Measurements from ENCODE around the gene ERC2.

The ERC2 gene

DNA sequence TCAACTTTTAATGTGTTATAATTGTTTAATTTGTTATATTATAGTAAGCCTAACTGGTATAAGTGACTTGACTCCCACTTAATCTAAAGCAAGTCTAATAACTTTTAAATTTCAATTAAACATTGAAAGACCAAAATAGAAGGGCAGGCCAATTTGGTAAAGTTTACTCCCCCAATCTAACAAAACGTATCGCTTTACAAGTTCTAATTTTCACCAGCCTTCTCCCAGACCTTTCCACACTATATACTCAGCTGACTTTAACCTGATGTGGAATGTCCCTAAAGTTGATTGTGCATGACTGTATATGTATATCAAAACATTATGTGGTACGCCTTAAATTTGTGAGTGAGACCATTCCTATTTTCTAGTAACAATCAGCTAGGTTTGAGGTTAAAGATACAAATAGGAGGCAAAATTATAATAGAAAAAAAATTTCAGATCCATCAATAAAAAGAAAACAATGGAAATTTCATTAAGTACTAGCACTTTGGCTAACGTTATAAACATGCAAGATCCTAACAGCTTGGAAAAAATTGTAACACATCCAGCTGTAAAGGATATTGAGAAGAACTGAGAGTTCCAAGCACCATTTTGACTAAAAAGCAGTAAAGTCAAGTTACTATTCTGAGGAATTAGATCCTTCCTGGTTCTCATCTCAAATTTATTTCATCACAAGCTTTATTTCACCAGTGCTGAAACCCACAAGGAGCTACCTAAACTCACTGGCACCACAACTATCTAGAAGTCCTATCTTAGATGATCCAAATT, 199.5 kb downstream of the ERC2 start:
- TF ChIP-seq ZBTB7A (IDR thresholded peaks at IDR 0.05; ENCODE audit: low read depth) (no peak), CREB1 (IDR thresholded peaks at IDR 0.05; ENCODE audit: low read depth) (no peak), TEAD4 (IDR thresholded peaks at IDR 0.05) (no peak), TCF12 (IDR thresholded peaks at IDR 0.05; ENCODE audit: low read depth) (no peak), EGR1 (IDR thresholded peaks at IDR 0.05) (no peak), TAF1 (IDR thresholded peaks at IDR 0.05; ENCODE audit: low read depth) (no peak), CEBPB (IDR thresholded peaks at IDR 0.05) (no peak), NFIC (IDR thresholded peaks at IDR 0.05) (no peak), EP300 (IDR thresholded peaks at IDR 0.05; ENCODE audit: borderline replicate concordance) (no peak)
- TF ChIP-seq, protein P1, sequence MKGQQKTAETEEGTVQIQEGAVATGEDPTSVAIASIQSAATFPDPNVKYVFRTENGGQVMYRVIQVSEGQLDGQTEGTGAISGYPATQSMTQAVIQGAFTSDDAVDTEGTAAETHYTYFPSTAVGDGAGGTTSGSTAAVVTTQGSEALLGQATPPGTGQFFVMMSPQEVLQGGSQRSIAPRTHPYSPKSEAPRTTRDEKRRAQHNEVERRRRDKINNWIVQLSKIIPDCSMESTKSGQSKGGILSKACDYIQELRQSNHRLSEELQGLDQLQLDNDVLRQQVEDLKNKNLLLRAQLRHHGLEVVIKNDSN (IDR thresholded peaks at IDR 0.05) = no peak

DNA sequence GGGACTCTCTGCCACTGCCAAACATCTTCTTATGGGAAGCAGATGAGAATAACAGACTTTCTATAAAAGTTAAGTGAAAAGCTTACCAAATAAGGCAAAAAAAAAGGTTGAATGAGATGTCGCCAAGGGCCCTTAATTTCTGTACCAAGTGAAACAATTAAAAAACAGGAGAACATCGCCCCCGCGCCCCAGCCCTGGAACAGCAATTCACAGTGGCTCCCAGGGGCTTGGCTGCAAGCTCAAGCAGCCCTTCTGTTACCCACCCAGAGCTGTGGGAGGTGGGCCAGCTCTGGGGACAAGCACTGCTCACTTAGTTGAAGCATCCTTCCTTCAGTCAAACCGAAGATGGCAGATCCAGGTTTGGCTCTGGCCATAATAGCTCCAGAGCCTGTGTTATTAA, 208.0 kb downstream of the ERC2 start:
- TF ChIP-seq CREB1 (IDR thresholded peaks at IDR 0.05; ENCODE audit: low read depth) = no peak
- TF ChIP-seq YY1 (IDR thresholded peaks at IDR 0.05; ENCODE audit: low read depth) = no peak
- TF ChIP-seq, protein P2, sequence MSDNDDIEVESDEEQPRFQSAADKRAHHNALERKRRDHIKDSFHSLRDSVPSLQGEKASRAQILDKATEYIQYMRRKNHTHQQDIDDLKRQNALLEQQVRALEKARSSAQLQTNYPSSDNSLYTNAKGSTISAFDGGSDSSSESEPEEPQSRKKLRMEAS (IDR thresholded peaks at IDR 0.05) = no peak
- no peak for TF ChIP-seq CEBPB (IDR thresholded peaks at IDR 0.05)
- TF ChIP-seq RAD21 (IDR thresholded peaks at IDR 0.05; ENCODE audit: low read depth) = no peak
- no peak for TF ChIP-seq NFIC (IDR thresholded peaks at IDR 0.05)

DNA sequence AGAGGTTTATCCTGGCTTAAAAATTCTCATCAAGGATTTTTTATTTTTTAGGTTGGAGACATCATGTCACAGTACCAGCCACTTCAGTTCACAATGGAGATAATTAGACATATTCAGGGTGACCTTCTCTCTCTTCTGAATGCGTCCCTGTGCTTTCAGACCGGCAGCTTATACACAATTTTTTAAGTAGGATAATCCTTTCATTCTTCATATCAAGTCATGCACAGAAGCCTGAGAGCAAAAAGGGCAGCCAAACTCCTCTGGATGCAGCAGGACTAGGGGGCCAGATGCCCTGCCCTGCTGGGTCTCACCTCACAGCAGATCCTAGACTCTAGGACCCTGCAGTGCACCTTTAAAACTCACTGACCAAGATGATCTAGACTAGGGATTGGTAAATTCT, 210.4 kb downstream of the ERC2 start:
- TF ChIP-seq YY1 (IDR thresholded peaks at IDR 0.05; ENCODE audit: low read depth) (no peak), EP300 (IDR thresholded peaks at IDR 0.05; ENCODE audit: borderline replicate concordance) (no peak), EGR1 (IDR thresholded peaks at IDR 0.05) (no peak), CEBPB (IDR thresholded peaks at IDR 0.05) (no peak), CREB1 (IDR thresholded peaks at IDR 0.05; ENCODE audit: low read depth) (no peak), RAD21 (IDR thresholded peaks at IDR 0.05; ENCODE audit: low read depth) (no peak), FOXM1 (IDR thresholded peaks at IDR 0.05; ENCODE audit: borderline replicate concordance, low read depth) (no peak), TCF12 (IDR thresholded peaks at IDR 0.05; ENCODE audit: low read depth) (no peak), TAF1 (IDR thresholded peaks at IDR 0.05; ENCODE audit: low read depth) (no peak), ZBTB7A (IDR thresholded peaks at IDR 0.05; ENCODE audit: low read depth) (no peak), NFIC (IDR thresholded peaks at IDR 0.05) (no peak), TEAD4 (IDR thresholded peaks at IDR 0.05) (no peak)
- TF ChIP-seq, protein P3, sequence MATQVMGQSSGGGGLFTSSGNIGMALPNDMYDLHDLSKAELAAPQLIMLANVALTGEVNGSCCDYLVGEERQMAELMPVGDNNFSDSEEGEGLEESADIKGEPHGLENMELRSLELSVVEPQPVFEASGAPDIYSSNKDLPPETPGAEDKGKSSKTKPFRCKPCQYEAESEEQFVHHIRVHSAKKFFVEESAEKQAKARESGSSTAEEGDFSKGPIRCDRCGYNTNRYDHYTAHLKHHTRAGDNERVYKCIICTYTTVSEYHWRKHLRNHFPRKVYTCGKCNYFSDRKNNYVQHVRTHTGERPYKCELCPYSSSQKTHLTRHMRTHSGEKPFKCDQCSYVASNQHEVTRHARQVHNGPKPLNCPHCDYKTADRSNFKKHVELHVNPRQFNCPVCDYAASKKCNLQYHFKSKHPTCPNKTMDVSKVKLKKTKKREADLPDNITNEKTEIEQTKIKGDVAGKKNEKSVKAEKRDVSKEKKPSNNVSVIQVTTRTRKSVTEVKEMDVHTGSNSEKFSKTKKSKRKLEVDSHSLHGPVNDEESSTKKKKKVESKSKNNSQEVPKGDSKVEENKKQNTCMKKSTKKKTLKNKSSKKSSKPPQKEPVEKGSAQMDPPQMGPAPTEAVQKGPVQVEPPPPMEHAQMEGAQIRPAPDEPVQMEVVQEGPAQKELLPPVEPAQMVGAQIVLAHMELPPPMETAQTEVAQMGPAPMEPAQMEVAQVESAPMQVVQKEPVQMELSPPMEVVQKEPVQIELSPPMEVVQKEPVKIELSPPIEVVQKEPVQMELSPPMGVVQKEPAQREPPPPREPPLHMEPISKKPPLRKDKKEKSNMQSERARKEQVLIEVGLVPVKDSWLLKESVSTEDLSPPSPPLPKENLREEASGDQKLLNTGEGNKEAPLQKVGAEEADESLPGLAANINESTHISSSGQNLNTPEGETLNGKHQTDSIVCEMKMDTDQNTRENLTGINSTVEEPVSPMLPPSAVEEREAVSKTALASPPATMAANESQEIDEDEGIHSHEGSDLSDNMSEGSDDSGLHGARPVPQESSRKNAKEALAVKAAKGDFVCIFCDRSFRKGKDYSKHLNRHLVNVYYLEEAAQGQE (IDR thresholded peaks at IDR 0.05; ENCODE audit: low read depth) = no peak
- TF ChIP-seq, protein P2 (IDR thresholded peaks at IDR 0.05) = no peak
- TF ChIP-seq, protein P1 (IDR thresholded peaks at IDR 0.05) = no peak

DNA sequence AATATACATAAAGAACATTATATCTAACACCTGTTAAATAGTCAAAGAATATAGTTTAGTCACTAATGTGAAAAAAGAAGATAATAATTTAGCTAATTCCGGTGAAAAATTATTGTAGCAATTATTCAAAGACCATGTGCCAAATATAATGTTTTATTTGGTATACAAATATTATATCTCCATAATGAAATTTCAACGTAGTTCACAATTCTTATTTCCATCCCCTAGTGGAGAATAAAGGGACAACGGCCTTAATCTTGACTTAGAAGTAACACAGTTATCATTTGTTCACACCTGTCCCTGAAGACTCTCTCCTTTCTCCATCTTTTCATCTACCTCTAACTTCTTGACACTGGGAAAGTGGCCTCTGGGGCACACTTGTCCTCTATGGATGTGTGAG, 213.4 kb downstream of the ERC2 start:
- TF ChIP-seq ZBTB7A (IDR thresholded peaks at IDR 0.05; ENCODE audit: low read depth) = no peak
- no peak for TF ChIP-seq RAD21 (IDR thresholded peaks at IDR 0.05; ENCODE audit: low read depth)

DNA sequence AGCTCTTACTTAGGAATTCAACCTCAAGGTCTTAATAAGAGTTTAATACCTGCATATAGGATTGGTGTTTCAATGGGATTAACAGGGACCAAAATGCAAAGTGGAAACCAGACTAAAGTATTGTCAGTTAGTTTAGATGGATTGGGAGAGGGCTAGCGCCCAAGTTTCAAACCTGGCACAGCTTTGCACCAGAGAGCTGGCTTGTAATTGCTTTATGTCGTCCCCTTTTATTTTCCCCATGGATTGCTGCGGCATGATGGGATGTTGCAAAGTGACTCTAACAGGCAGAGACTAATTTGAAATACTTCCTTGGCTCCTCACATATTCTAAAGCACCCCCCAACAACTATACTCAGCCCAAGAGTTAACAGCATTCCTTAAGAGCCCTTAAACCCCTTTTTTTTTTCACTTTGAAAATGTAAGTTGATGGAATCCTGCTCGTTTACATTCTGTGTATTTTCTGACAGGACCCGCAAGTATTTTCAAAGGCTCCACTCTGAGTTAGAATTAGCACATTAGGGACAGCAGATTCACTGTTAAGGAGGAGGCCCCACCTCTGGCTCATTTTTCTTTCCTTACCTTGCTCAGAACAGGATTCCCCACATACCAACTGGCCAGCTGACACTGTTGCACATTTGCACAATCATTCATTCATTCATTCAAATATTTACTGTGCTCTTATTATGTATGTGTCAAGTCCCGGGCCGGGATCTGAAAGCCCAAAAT, 214.2 kb downstream of the ERC2 start:
- TF ChIP-seq EGR1 (IDR thresholded peaks at IDR 0.05) (no peak), TCF12 (IDR thresholded peaks at IDR 0.05; ENCODE audit: low read depth) (no peak), ZBTB7A (IDR thresholded peaks at IDR 0.05; ENCODE audit: low read depth) (no peak), CEBPB (IDR thresholded peaks at IDR 0.05) (no peak), TAF1 (IDR thresholded peaks at IDR 0.05; ENCODE audit: low read depth) (no peak), EP300 (IDR thresholded peaks at IDR 0.05; ENCODE audit: borderline replicate concordance) (no peak), TEAD4 (IDR thresholded peaks at IDR 0.05) (no peak), CREB1 (IDR thresholded peaks at IDR 0.05; ENCODE audit: low read depth) (no peak), NFIC (IDR thresholded peaks at IDR 0.05) (no peak), RAD21 (IDR thresholded peaks at IDR 0.05; ENCODE audit: low read depth) (no peak), YY1 (IDR thresholded peaks at IDR 0.05; ENCODE audit: low read depth) (no peak), FOXM1 (IDR thresholded peaks at IDR 0.05; ENCODE audit: borderline replicate concordance, low read depth) (no peak)
- TF ChIP-seq, protein P3 (IDR thresholded peaks at IDR 0.05; ENCODE audit: low read depth) = no peak
- TF ChIP-seq, protein P1 (IDR thresholded peaks at IDR 0.05) = no peak
- TF ChIP-seq, protein P2 (IDR thresholded peaks at IDR 0.05) = no peak

All from Ishikawa (cell line).